HG02759 (cell line): ENCODE measurements around the gene UBXN11.

Experiments used
- ATAC-seq: cut with Tn5 transposase; IDR thresholded peaks from one replicate; pipeline ENCODE4 v1.9.1; 2021; ENCODE audit warnings: mild to moderate bottlenecking, moderate library complexity; ENCODE audit not compliant: unreplicated experiment

The UBXN11 gene

GRCh38 chr1:26306290-26307229 lies at the start of gene UBXN11:
Gene UBXN11, minus strand, starts transcription at chr1:26306636. Its CDS starts 3,753 bp downstream, at chr1:26302883.
- ATAC-seq: peak; percentile 98

- ATAC-seq: no peak
Observed at GRCh38 chr1:26356106-26356505, 49.7 kb upstream of the UBXN11 start.

- ATAC-seq: no peak
Observed at GRCh38 chr1:26354972-26355371, 48.5 kb upstream of the UBXN11 start.

- no peak for ATAC-seq
Observed at GRCh38 chr1:26353976-26354820, 47.8 kb upstream of the UBXN11 start, which contains the start of gene CRYBG2. Gene CRYBG2, minus strand, starts transcription at chr1:26354130. Its CDS starts 7,473 bp downstream, at chr1:26346657.

GRCh38 chr1:26353210-26353859 lies 46.9 kb upstream of the UBXN11 start:
- ATAC-seq: no peak

- no peak for ATAC-seq
Observed at GRCh38 chr1:26352338-26352679, 45.9 kb upstream of the UBXN11 start.

GRCh38 chr1:26351590-26352337 lies 45.3 kb upstream of the UBXN11 start:
- ATAC-seq: no peak

GRCh38 chr1:26350701-26351589 lies 44.5 kb upstream of the UBXN11 start:
- ATAC-seq: no peak

- no peak for ATAC-seq
Observed at GRCh38 chr1:26350343-26350700, 43.9 kb upstream of the UBXN11 start.

GRCh38 chr1:26349877-26350244 lies 43.4 kb upstream of the UBXN11 start:
- no peak for ATAC-seq

- ATAC-seq: no peak
Observed at GRCh38 chr1:26349188-26349876, 42.9 kb upstream of the UBXN11 start.

- ATAC-seq: no peak
Observed at GRCh38 chr1:26346274-26347033, 40.0 kb upstream of the UBXN11 start.

GRCh38 chr1:26345718-26346117 lies 39.3 kb upstream of the UBXN11 start:
- ATAC-seq: no peak

GRCh38 chr1:26344147-26344920 lies 37.9 kb upstream of the UBXN11 start:
- ATAC-seq: no peak

- ATAC-seq: no peak
Observed at GRCh38 chr1:26340047-26340481, 33.6 kb upstream of the UBXN11 start.

- ATAC-seq: no peak
Observed at GRCh38 chr1:26338670-26339069, 32.2 kb upstream of the UBXN11 start.

- ATAC-seq: no peak
Observed at GRCh38 chr1:26337625-26338024, 31.2 kb upstream of the UBXN11 start.

GRCh38 chr1:26337206-26337535 lies 30.7 kb upstream of the UBXN11 start:
- no peak for ATAC-seq
